ENCODE measurements around the gene PTPRZ1. TPM values are rescaled to one million over a fixed set of nuclear protein-coding genes. Genes with fewer than 3 reads are reported as not detected.

The PTPRZ1 gene
- total and polyA plus RNA-seq, 5 donors: 1.5 to 1.9 (median 1.8) TPM

DNA sequence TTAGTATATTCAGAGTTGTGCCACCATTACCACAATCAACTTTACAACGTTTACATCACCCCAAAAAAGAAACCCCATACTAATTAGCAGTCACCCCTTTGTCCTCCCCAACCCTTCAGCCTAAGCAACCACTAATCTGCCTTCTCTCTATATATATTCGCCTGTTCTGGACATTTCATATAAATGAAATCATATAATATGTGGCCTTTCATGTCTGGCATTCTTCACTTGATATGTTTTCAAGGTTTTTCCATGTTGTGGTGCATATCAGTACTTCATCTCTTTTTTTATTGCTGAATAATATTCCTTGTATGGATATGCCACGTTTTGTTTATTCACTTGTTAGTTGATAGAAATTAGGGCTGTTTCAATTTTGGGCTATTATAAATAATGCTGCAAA lies 200.7 kb downstream of the PTPRZ1 start:
- no peaks in the 10 kb centered on the region for H3K27me3 ChIP-seq (ENCODE audit: control insufficient read depth, insufficient read depth)
- H3K4me3 ChIP-seq (ENCODE audit: low read length): no peak overlapping the region
- ATAC-seq: no peak
- no peak for DNase-seq
- WGBS: 78% methylated on average over 3 of the region's 3 CpGs
- no peak overlapping the region for H3K27ac ChIP-seq (ENCODE audit: low read length)
- intact Hi-C loops (cut with DNase I): no loop called here
- H3K4me1 ChIP-seq (ENCODE audit: control insufficient read depth, insufficient read depth, low read length): no peaks in the 10 kb centered on the region
- H3K9me3 ChIP-seq (ENCODE audit: control insufficient read depth, low read length): no peaks in the 10 kb centered on the region

DNA sequence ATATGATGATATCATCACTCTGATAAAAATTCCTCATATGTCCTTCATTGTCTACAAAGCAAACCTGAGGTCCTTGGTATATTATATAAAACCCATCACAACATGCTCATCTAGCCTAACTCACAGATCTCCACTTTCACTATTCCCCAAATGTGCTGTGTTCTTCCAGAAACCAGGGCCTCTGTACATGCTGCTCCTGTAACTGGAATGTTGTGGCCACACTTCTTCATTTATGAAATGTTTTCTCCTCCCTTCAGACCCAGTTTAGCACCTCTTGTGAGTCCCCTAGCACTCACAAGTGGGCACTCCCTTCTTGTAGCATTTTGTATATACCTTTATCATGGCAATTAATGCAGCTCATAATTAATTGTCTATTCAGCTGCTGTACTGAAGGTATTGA lies 209.2 kb downstream of the PTPRZ1 start:
- H3K4me3 ChIP-seq (ENCODE audit: low read length): no peak overlapping the region
- H3K4me1 ChIP-seq (ENCODE audit: control insufficient read depth, insufficient read depth, low read length): no peaks in the 10 kb centered on the region
- DNase-seq (no peak), ATAC-seq (no peak)
- intact Hi-C loops (cut with DNase I): no loop called here
- H3K27me3 ChIP-seq (ENCODE audit: control insufficient read depth, insufficient read depth): no peaks in the 10 kb centered on the region
- no peak overlapping the region for H3K27ac ChIP-seq (ENCODE audit: low read length)
- no peaks in the 10 kb centered on the region for H3K9me3 ChIP-seq (ENCODE audit: control insufficient read depth, low read length)

DNA sequence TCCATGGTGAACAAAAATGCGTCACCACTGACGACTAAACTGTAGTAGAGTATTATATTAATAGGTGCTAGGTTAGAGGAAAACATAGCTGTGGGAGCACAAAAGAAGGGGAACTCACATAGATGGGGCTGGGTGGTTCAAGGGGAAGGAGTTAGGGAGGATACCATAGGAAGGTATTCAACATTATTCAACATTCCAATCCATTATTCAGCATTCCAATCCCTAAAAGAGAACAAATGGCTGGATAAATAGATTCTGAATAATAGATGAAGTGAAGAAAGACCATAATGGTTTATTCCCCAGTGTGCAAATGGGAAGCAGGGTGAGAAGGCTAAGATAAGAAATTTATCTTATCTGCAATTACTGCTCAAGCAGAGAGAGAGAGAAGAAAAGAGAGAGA lies 209.7 kb downstream of the PTPRZ1 start:
- intact Hi-C loops (cut with DNase I): no loop called here
- Histone ChIP-seq H3K4me1 (ENCODE audit: control insufficient read depth, insufficient read depth, low read length) (no peaks in the 10 kb centered on the region), H3K27ac (ENCODE audit: low read length) (no peak overlapping the region), H3K4me3 (ENCODE audit: low read length) (no peak overlapping the region), H3K9me3 (ENCODE audit: control insufficient read depth, low read length) (no peaks in the 10 kb centered on the region), H3K27me3 (ENCODE audit: control insufficient read depth, insufficient read depth) (no peaks in the 10 kb centered on the region)
- WGBS: 92% methylated on average over 2 of the region's 2 CpGs
- no peak for DNase-seq
- ATAC-seq: no peak

DNA sequence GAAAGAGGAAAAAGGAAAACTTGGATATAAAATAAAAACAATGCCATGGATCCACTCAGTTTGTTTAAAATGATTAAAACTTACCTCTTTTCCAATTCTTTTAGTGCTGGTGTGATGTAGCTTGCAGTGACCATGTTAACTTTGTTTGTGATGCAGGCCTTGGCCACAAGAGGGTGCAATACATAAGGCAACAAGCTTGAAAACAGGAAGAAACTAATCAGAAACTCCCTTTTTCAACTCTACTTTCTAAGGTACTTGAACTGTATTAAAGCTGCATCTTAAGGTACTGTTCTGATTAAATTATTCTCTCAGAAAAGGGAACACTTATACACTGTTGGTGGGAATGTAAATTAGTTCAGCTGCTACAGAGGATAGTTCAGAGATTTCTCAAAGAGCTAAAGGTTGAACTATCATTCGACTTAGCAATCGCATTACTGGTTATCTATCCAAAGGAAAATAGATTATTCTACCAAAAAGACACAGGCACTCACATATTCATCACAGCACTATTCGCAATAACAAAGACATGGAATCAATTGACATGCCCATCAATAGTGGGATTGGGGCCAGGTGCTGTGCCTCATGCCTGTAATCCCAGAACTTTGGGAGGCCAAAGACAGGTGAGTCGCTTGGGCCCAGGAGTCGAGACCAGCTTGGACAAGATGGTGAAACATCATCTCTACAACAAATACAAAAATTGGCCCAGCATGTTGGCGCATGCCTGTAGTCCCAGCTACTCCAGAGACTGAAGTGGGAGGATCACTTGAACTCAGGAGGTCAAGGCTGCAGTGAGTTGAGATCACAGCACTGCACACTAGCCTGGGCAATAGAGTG lies 220.2 kb downstream of the PTPRZ1 start:
- DNase-seq: peak; percentile 44 to 76 (median 45)
- intact Hi-C loops (cut with DNase I): loop anchor here in 3 of 4 donors (10.0 kb wide), 2 partner anchors 432 to 442 kb away; no protein-coding TSS in a partner anchor
- ATAC-seq: no peak

DNA sequence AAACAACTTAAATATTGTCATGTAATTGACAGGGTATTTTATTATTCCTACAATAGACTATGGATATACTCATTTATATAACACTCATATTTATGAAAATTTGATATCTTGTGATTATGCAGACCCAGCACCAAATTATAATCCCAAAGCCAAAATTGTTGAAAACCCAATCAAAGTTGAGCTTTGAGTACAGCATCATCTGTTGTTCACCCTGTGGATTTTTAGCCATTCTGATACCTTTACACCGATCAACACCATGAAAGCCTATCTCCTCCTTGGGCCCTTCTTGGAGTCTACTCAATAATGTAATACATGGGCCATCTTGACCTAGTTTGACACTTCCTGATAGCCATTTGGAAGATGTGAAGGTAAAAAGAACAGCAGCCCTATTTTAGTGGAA lies 221.6 kb downstream of the PTPRZ1 start:
- 97% methylated on average over 1 of the region's 1 CpG for WGBS
- no peak overlapping the region for H3K4me3 ChIP-seq (ENCODE audit: low read length)
- H3K27ac ChIP-seq (ENCODE audit: low read length): no peak overlapping the region
- no peaks in the 10 kb centered on the region for H3K9me3 ChIP-seq (ENCODE audit: control insufficient read depth, low read length)
- intact Hi-C loops (cut with DNase I): loop anchor here in 3 of 4 donors (10.0 kb wide), 2 partner anchors 430 to 440 kb away; no protein-coding TSS in a partner anchor
- DNase-seq: no peak
- no peaks in the 10 kb centered on the region for H3K27me3 ChIP-seq (ENCODE audit: control insufficient read depth, insufficient read depth)
- no peaks in the 10 kb centered on the region for H3K4me1 ChIP-seq (ENCODE audit: control insufficient read depth, insufficient read depth, low read length)
- no peak for ATAC-seq

More for the DNA sequence above, 220.2 kb downstream of the PTPRZ1 start:
- Histone ChIP-seq H3K4me3 (ENCODE audit: low read length) (no peak overlapping the region), H3K4me1 (ENCODE audit: control insufficient read depth, insufficient read depth, low read length) (no peaks in the 10 kb centered on the region), H3K27ac (ENCODE audit: low read length) (no peak overlapping the region), H3K27me3 (ENCODE audit: control insufficient read depth, insufficient read depth) (no peaks in the 10 kb centered on the region), H3K9me3 (ENCODE audit: control insufficient read depth, low read length) (no peaks in the 10 kb centered on the region)
- WGBS: 95% methylated on average over 6 of the region's 6 CpGs

DNA sequence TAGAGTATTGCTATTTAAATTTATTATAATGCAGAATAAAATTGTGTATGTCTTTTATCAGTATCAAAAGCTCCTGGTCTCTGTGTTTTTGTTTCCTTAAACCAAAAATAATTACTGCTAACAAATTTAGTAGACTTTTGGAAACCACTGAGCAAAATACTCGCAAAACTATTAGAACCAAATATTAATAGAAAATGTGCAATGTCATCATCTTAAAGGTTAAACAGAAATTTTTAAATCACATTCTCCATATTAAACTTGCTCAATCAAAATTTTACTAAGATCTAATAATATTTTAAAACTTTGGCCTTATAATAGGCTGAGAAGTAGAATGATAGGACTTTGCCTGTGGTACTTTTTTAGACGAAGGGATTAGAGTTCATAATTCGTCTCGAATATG lies 222.7 kb downstream of the PTPRZ1 start:
- intact Hi-C loops (cut with DNase I): loop anchor here in 3 of 4 donors (10.0 kb wide), 2 partner anchors 429 to 439 kb away; no protein-coding TSS in a partner anchor
- Histone ChIP-seq H3K9me3 (ENCODE audit: control insufficient read depth, low read length) (no peaks in the 10 kb centered on the region), H3K27ac (ENCODE audit: low read length) (no peak overlapping the region), H3K4me1 (ENCODE audit: control insufficient read depth, insufficient read depth, low read length) (no peaks in the 10 kb centered on the region), H3K4me3 (ENCODE audit: low read length) (no peak overlapping the region), H3K27me3 (ENCODE audit: control insufficient read depth, insufficient read depth) (no peaks in the 10 kb centered on the region)
- DNase-seq (no peak), ATAC-seq (no peak)
- WGBS: 82% methylated on average over 4 of the region's 4 CpGs

DNA sequence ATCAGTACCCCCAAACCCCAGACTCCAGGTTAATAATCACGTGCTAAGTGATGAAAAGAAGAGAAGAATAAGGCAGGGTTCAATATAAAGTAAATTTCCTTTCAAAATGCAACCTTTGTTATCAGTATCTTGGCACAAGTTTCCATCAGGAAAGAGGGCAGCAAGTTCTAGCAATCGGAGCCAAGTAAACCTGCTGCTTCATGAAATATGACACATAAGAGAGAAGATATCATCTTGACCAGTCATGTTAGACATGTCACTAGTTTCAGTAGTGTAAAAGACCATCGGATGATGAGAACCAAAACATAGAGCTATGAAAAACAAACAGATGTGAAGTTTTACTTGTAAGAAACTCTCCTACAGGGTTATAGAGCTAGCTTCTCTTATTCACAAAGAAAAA lies 227.1 kb downstream of the PTPRZ1 start:
- DNase-seq (no peak), ATAC-seq (no peak)
- Histone ChIP-seq H3K27ac (ENCODE audit: low read length) (no peak overlapping the region), H3K9me3 (ENCODE audit: control insufficient read depth, low read length) (no peaks in the 10 kb centered on the region), H3K27me3 (ENCODE audit: control insufficient read depth, insufficient read depth) (no peaks in the 10 kb centered on the region), H3K4me3 (ENCODE audit: low read length) (no peak overlapping the region), H3K4me1 (ENCODE audit: control insufficient read depth, insufficient read depth, low read length) (no peaks in the 10 kb centered on the region)
- intact Hi-C loops (cut with DNase I): no loop called here
- 62% methylated on average over 3 of the region's 3 CpGs for WGBS

DNA sequence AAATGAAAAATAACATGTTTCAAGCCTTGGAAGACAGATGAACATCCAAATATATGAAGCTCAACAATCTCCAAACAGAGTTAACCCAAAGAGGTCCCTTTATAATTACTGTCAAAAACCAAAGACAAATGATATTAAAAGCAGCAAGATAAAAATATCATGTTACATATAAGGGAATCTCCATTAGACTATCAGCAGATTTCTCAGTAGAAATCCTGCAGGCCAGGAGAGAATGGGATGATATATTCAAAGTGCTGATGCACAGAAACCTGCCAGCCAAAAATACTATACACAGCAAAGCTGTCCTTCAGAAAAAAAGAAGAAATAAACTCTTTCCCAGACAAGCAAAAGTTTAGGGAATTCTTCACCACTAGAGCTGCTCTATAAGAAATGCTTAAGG lies 230.1 kb downstream of the PTPRZ1 start:
- Histone ChIP-seq H3K27ac (ENCODE audit: low read length) (no peak overlapping the region), H3K27me3 (ENCODE audit: control insufficient read depth, insufficient read depth) (no peaks in the 10 kb centered on the region), H3K9me3 (ENCODE audit: control insufficient read depth, low read length) (no peaks in the 10 kb centered on the region), H3K4me1 (ENCODE audit: control insufficient read depth, insufficient read depth, low read length) (no peaks in the 10 kb centered on the region), H3K4me3 (ENCODE audit: low read length) (no peak overlapping the region)
- no peak for ATAC-seq
- intact Hi-C loops (cut with DNase I): no loop called here
- DNase-seq: no peak
